ENCODE results near the gene ACE.

- TF ChIP-seq CTCF (conservative IDR thresholded peaks at IDR 0.05; ENCODE audit: low read depth, low read length), result no peak
- TF ChIP-seq EZH2 (IDR thresholded peaks at IDR 0.05; ENCODE audit: low read length, unreplicated experiment), result no peak
- TF ChIP-seq EZH2phosphoT487 (IDR thresholded peaks at IDR 0.05; ENCODE audit: borderline replicate concordance, low read length), result no peak
Measured at GRCh38 chr17:63542218-63542545, 65.3 kb downstream of the ACE start.

Measured in PC-3 (cell line).